Gastrocnemius medialis (tissue), 4 donors: Measurements from ENCODE around the gene ANKH.

Source experiments
- POLR2A ChIP-seq, 2 donors: fragments of 450-650 bp; IDR thresholded peaks; one replicate each; pipeline ENCODE4 v1.6.1; 2017; ENCODE audit warnings: antibody characterized with exemption in 2 of 2, mild to moderate bottlenecking in 2 of 2, moderate library complexity in 2 of 2
- TF ChIP-seq, protein P1 (sequence below), 5 experiments: fragments of 450-650 bp in 3 of 5; fragments of 200-600 bp in 2 of 5; sonication (generic) in 2 of 5; IDR thresholded peaks in 4 of 5; conservative IDR thresholded peaks in 1 of 5; 1 replicate in 4 of 5; 2 replicates in 1 of 5; pipeline ENCODE4 v1.5.1; 2016 to 2019; ENCODE audit warnings: antibody characterized with exemption in 5 of 5, mild to moderate bottlenecking in 3 of 5, moderate library complexity in 3 of 5

DNA sequence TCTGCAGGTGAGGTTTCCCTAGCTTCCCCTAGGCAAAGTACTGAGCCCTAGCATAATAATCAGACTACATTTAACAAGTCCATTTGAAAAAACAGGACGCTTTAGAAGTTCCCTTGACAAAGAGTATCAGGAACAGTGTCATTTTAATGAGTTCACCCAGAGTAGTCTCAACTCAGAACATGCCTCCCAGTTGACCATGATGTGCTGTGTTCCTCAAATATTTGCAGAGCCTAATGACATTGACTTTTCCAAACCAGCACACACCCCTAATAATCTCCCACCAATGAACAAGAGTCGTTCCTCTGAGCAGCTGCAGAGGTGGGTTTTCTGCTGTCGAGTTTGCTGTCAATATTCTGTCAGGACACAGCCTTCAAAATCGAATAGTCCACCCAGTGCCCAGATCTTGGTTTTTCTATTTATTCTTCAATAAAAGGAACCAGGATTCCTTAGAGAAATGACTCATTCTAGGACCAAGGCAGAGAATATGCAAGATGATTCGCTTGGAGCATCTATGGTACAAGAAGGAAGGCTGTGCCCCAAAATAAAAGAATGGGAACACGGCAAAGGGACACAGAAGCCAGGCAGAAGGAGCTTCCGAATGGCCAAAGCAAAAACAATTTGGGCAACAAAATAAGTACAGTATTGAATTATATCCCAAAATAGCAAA lies 149.5 kb downstream of the ANKH start:
- TF ChIP-seq, protein P1, sequence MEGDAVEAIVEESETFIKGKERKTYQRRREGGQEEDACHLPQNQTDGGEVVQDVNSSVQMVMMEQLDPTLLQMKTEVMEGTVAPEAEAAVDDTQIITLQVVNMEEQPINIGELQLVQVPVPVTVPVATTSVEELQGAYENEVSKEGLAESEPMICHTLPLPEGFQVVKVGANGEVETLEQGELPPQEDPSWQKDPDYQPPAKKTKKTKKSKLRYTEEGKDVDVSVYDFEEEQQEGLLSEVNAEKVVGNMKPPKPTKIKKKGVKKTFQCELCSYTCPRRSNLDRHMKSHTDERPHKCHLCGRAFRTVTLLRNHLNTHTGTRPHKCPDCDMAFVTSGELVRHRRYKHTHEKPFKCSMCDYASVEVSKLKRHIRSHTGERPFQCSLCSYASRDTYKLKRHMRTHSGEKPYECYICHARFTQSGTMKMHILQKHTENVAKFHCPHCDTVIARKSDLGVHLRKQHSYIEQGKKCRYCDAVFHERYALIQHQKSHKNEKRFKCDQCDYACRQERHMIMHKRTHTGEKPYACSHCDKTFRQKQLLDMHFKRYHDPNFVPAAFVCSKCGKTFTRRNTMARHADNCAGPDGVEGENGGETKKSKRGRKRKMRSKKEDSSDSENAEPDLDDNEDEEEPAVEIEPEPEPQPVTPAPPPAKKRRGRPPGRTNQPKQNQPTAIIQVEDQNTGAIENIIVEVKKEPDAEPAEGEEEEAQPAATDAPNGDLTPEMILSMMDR (IDR thresholded peaks at IDR 0.05 in 4 of 5, conservative IDR thresholded peaks at IDR 0.05 in 1 of 5) = no peak
- TF ChIP-seq POLR2A (IDR thresholded peaks at IDR 0.05) = no peak
